Omental fat pad (tissue), 4 donors: Measurements from ENCODE around the gene LACTB. TPM values are rescaled to one million over a fixed set of nuclear protein-coding genes. Genes with fewer than 3 reads are reported as not detected.
A peak's percentile ranks its signal among the peaks of the same experiment; 100 is the strongest.

Source experiments
- ATAC-seq: fragments of 150-250 bp; one replicate; pipeline ENCODE4 v1.9.1; 2016; ENCODE audit warnings: mild to moderate bottlenecking, moderate library complexity; ENCODE audit not compliant: low FRiP score
- DNase-seq: peaks from one replicate; pipeline ENCODE4 v3.0.0-alpha.2; 2019; ENCODE audit warnings: low spot score
- total RNA-seq, 4 donors: library from RNA; depleted of rRNA; stranded (reverse); fragments of >200 nt; gene quantifications; one replicate each; pipeline ENCODE4 v1.1.0, GENCODE V29; 2016
- TF ChIP-seq, protein P1 (sequence below), 3 donors: fragments of 450-650 bp; IDR thresholded peaks; one replicate each; pipeline ENCODE4 v1.5.1; 2016 to 2017; ENCODE audit warnings: antibody characterized with exemption in 3 of 3, mild to moderate bottlenecking in 3 of 3, moderate library complexity in 2 of 3

LACTB gene
- total RNA-seq, 4 donors from 2014 or later: 12.9 to 38.5 (median 20.6) TPM

DNA sequence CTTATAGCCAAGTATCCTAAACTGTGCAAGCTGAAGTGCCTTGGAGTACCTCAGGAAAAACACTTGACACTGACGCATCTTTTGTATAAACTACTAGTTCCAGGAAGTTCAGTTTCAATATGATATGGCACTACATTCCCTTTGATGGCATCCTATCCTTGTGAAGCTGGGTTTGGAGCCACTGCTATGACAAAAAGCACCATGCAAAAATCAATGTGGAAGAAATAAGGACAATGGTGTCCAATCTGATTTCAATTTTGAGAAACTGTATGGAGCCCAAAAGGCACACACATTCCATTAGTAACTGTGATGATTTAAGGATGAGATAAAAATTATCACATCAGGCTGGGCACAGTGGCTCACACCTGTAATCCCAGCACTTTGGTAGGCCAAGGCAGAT lies 30.0 kb downstream of the LACTB start:
- TF ChIP-seq, protein P1, sequence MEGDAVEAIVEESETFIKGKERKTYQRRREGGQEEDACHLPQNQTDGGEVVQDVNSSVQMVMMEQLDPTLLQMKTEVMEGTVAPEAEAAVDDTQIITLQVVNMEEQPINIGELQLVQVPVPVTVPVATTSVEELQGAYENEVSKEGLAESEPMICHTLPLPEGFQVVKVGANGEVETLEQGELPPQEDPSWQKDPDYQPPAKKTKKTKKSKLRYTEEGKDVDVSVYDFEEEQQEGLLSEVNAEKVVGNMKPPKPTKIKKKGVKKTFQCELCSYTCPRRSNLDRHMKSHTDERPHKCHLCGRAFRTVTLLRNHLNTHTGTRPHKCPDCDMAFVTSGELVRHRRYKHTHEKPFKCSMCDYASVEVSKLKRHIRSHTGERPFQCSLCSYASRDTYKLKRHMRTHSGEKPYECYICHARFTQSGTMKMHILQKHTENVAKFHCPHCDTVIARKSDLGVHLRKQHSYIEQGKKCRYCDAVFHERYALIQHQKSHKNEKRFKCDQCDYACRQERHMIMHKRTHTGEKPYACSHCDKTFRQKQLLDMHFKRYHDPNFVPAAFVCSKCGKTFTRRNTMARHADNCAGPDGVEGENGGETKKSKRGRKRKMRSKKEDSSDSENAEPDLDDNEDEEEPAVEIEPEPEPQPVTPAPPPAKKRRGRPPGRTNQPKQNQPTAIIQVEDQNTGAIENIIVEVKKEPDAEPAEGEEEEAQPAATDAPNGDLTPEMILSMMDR (IDR thresholded peaks at IDR 0.05): no peak
- DNase-seq (no peak), ATAC-seq (no peak)

GRCh38 chr15:63155486-63155885 lies 33.8 kb downstream of the LACTB start:
- TF ChIP-seq, protein P1 (IDR thresholded peaks at IDR 0.05): no peak
- ATAC-seq (no peak), DNase-seq (no peak)

- TF ChIP-seq, protein P1 (IDR thresholded peaks at IDR 0.05): no peak
- ATAC-seq (no peak), DNase-seq (no peak)
Measured at GRCh38 chr15:63156086-63156710, 34.5 kb downstream of the LACTB start.

- TF ChIP-seq, protein P1 (IDR thresholded peaks at IDR 0.05): no peak
- ATAC-seq (no peak), DNase-seq (no peak)
Measured at GRCh38 chr15:63156755-63157117, 35.1 kb downstream of the LACTB start.

- ATAC-seq (peak; percentile 95), DNase-seq (peak; percentile 75)
- TF ChIP-seq, protein P1 (IDR thresholded peaks at IDR 0.05): no peak
Measured at GRCh38 chr15:63157118-63157843, 35.6 kb downstream of the LACTB start, which contains the start of gene RPS27L. Gene RPS27L (minus strand): TSS chr15:63157477. CDS start chr15:63157405, 72 bp downstream.

GRCh38 chr15:63157891-63158431 lies 36.3 kb downstream of the LACTB start:
- peak; percentile 34 for DNase-seq
- peak; percentile 77 for ATAC-seq

More at GRCh38 chr15:63157891-63158431, 36.3 kb downstream of the LACTB start:
- TF ChIP-seq, protein P1 (IDR thresholded peaks at IDR 0.05): no peak
